ENCODE measurements around the gene IMMP2L. TPM values are rescaled to one million over a fixed set of nuclear protein-coding genes. Genes with fewer than 3 reads are reported as not detected.

Gene IMMP2L
- total RNA-seq, 4 donors from 2014 or later, result 12.0 to 22.2 (median 17.5) TPM

DNA sequence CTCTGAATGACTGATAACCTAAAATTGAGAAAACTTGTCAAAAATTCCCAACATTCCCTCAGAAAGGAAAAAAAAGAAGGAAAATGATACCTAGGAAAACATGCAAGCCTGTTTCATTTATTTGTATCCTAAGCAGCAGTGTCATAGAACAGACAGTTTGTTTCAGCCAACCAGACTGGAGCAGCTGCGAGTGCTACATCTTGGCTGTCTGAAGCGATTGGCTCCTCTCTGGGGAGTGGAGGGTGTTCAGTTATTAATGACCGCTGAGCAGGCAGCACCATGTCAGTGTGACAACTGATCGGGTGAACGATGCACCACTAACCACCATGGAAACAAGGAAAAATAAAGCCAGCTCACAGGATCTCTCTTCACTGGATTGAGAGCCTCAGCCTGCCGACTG, 471.4 kb downstream of the IMMP2L start, which contains the start of gene LRRN3:
Gene LRRN3, plus strand, starts transcription at position 282 of the 400 bp plus-strand sequence. CDS start 31,646 bp downstream, outside the sequence.
- H3K9me3 ChIP-seq, result no peaks in the 10 kb centered on the region
- no peaks in the 10 kb centered on the region for H3K36me3 ChIP-seq
- H3K4me1 ChIP-seq, result peaks cover 6 to 38% (median 33%) of the 10 kb centered on the region in 4 donors
- 23% methylated on average over 6 of the region's 6 CpGs for WGBS
- no peaks in the 10 kb centered on the region for H3K27me3 ChIP-seq
- TF ChIP-seq POLR2AphosphoS5 (IDR thresholded peaks at IDR 0.05), result peak in 1 of 2 donors; percentile 24
- TF ChIP-seq POLR2A (IDR thresholded peaks at IDR 0.05; ENCODE audit: low read depth), result no peak
- no peak for TF ChIP-seq EP300 (IDR thresholded peaks at IDR 0.05)
- TF ChIP-seq CTCF (IDR thresholded peaks at IDR 0.05), result no peak
- intact Hi-C loops (cut with DNase I), result loop anchor here (2.0 to 10.0 kb wide), 2 partner anchors 396 to 474 kb away; partner anchors contain the start of gene IMMP2L
- H3K27ac ChIP-seq (replicated peaks in 1 of 4), result peak within 1 kb of the TSS in 3 of 4 donors; percentile 6 to 21 (median 16)
- H3K4me3 ChIP-seq, result peak within 1 kb of the TSS; percentile 46 to 55 (median 48)
- no peak for DNase-seq (ENCODE audit: extremely low spot score)

- intact Hi-C loops (cut with DNase I), result loop anchor here (2.0 to 10.0 kb wide), 3 partner anchors 397 to 645 kb away; partner anchors contain the start of gene IMMP2L
- Histone ChIP-seq H3K27ac (replicated peaks in 1 of 4) (no peak overlapping the region), H3K36me3 (no peaks in the 10 kb centered on the region), H3K9me3 (no peaks in the 10 kb centered on the region), H3K27me3 (no peaks in the 10 kb centered on the region), H3K4me3 (no peak overlapping the region), H3K4me1 (peaks cover 6 to 38% (median 33%) of the 10 kb centered on the region in 4 donors)
- 42% methylated on average over 1 of the region's 1 CpG for WGBS
- no peak for DNase-seq (ENCODE audit: extremely low spot score)
- TF ChIP-seq EP300 (IDR thresholded peaks at IDR 0.05), result no peak
- TF ChIP-seq CTCF (IDR thresholded peaks at IDR 0.05), result peak; percentile 49 to 83 (median 78)
- no peak for TF ChIP-seq POLR2A (IDR thresholded peaks at IDR 0.05; ENCODE audit: low read depth)
- no peak for TF ChIP-seq POLR2AphosphoS5 (IDR thresholded peaks at IDR 0.05)
These were observed 472.4 kb downstream of the IMMP2L start for GRCh38 chr7:111089822-111090426.

GRCh38 chr7:111088328-111088727, 474.0 kb downstream of the IMMP2L start:
- DNase-seq (ENCODE audit: extremely low spot score), result no peak
- 96% methylated on average over 1 of the region's 1 CpG for WGBS
- intact Hi-C loops (cut with DNase I), result loop anchor here (10.0 kb wide), 1 partner anchor 646 kb away; no protein-coding TSS in a partner anchor
- no peaks in the 10 kb centered on the region for H3K27me3 ChIP-seq
- no peak overlapping the region for H3K4me3 ChIP-seq
- H3K36me3 ChIP-seq, result no peaks in the 10 kb centered on the region
- TF ChIP-seq EP300 (IDR thresholded peaks at IDR 0.05) (no peak), POLR2A (IDR thresholded peaks at IDR 0.05; ENCODE audit: low read depth) (no peak)
- H3K4me1 ChIP-seq, result peaks cover 6 to 33% (median 29%) of the 10 kb centered on the region in 4 donors
- H3K9me3 ChIP-seq, result no peaks in the 10 kb centered on the region
- H3K27ac ChIP-seq (replicated peaks in 1 of 4), result no peak overlapping the region

DNA sequence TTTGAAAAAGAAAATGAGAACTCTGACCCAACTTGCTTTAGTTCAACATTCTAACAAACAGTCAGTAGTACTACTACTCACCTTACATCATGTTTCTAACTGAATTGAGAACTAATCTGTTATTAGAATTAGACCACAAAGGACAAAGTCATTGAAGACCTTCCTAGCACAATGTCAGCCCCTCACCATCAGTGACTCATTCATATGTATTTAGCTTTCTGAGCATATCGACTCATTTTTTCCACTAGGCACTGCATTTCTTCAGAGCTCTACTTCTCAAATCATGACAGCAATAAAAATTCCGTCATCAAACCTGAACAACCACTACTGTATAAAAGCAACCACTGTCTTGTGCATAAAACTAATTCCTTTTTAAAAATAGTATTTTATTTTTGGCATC, 475.8 kb downstream of the IMMP2L start:
- TF ChIP-seq POLR2AphosphoS5 (IDR thresholded peaks at IDR 0.05), result no peak
- TF ChIP-seq POLR2A (IDR thresholded peaks at IDR 0.05; ENCODE audit: low read depth), result no peak
- TF ChIP-seq EP300 (IDR thresholded peaks at IDR 0.05), result no peak
- Histone ChIP-seq H3K27me3 (no peaks in the 10 kb centered on the region), H3K27ac (replicated peaks in 1 of 4) (no peak overlapping the region), H3K9me3 (no peaks in the 10 kb centered on the region), H3K36me3 (no peaks in the 10 kb centered on the region), H3K4me3 (no peak overlapping the region), H3K4me1 (peaks cover 0 to 15% (median 12%) of the 10 kb centered on the region in 4 donors)
- intact Hi-C loops (cut with DNase I), result loop anchor here (10.0 kb wide), 1 partner anchor 648 kb away; no protein-coding TSS in a partner anchor
- WGBS, result 57% methylated on average over 2 of the region's 2 CpGs
- DNase-seq (ENCODE audit: extremely low spot score), result no peak

GRCh38 chr7:111085356-111085755, 476.9 kb downstream of the IMMP2L start:
- TF ChIP-seq POLR2A (IDR thresholded peaks at IDR 0.05; ENCODE audit: low read depth), result no peak
- intact Hi-C loops (cut with DNase I), result loop anchor here (10.0 kb wide), 1 partner anchor 649 kb away; no protein-coding TSS in a partner anchor
- no peaks in the 10 kb centered on the region for H3K27me3 ChIP-seq
- no peak for DNase-seq (ENCODE audit: extremely low spot score)
- no peak overlapping the region for H3K4me3 ChIP-seq
- WGBS, result 98% methylated on average over 3 of the region's 3 CpGs
- H3K9me3 ChIP-seq, result no peaks in the 10 kb centered on the region
- peaks cover 0 to 5% (median 1%) of the 10 kb centered on the region in 4 donors for H3K4me1 ChIP-seq
- H3K27ac ChIP-seq (replicated peaks in 1 of 4), result no peak overlapping the region
- no peaks in the 10 kb centered on the region for H3K36me3 ChIP-seq

GRCh38 chr7:111083413-111083812, 478.9 kb downstream of the IMMP2L start:
- H3K27ac ChIP-seq (replicated peaks in 1 of 4), result no peak overlapping the region
- H3K4me3 ChIP-seq, result no peak overlapping the region
- H3K36me3 ChIP-seq, result no peaks in the 10 kb centered on the region
- no peak for DNase-seq (ENCODE audit: extremely low spot score)
- intact Hi-C loops (cut with DNase I), result loop anchor here (10.0 kb wide), 1 partner anchor 651 kb away; no protein-coding TSS in a partner anchor
- no peaks in the 10 kb centered on the region for H3K4me1 ChIP-seq
- H3K9me3 ChIP-seq, result no peaks in the 10 kb centered on the region
- H3K27me3 ChIP-seq, result no peaks in the 10 kb centered on the region
- 79% methylated on average over 5 of the region's 5 CpGs for WGBS
- no peak for TF ChIP-seq EP300 (IDR thresholded peaks at IDR 0.05)
- no peak for TF ChIP-seq CTCF (IDR thresholded peaks at IDR 0.05)
- no peak for TF ChIP-seq POLR2AphosphoS5 (IDR thresholded peaks at IDR 0.05)
- no peak for TF ChIP-seq POLR2A (IDR thresholded peaks at IDR 0.05; ENCODE audit: low read depth)

Measured in esophagus muscularis mucosa (tissue), 4 donors.